Smooth muscle cell of the brain vasculature (primary cell): Measurements from ENCODE around the gene ZBTB7C.

Experiments used
- DNase-seq: peaks from one replicate; pipeline ENCODE4 v3.0.0-alpha.2; 2012; ENCODE audit warnings: low read depth, low spot score

ZBTB7C gene

GRCh38 chr18:48003426-48004349, 405.5 kb downstream of the ZBTB7C start:
- no peak for DNase-seq

GRCh38 chr18:48002933-48003365, 406.2 kb downstream of the ZBTB7C start:
- DNase-seq, result no peak

- no peak for DNase-seq
These were observed 408.5 kb downstream of the ZBTB7C start for GRCh38 chr18:48000701-48001100.

- DNase-seq, result no peak
These were observed 409.4 kb downstream of the ZBTB7C start for GRCh38 chr18:47999801-48000248.

GRCh38 chr18:47997338-47997780, 411.8 kb downstream of the ZBTB7C start:
- DNase-seq, result no peak

GRCh38 chr18:47996091-47996541, 413.1 kb downstream of the ZBTB7C start:
- no peak for DNase-seq

GRCh38 chr18:47995654-47996053, 413.5 kb downstream of the ZBTB7C start:
- no peak for DNase-seq

- no peak for DNase-seq
These were observed 415.8 kb downstream of the ZBTB7C start for GRCh38 chr18:47993409-47993808.

GRCh38 chr18:47992976-47993375, 416.2 kb downstream of the ZBTB7C start:
- DNase-seq, result no peak

GRCh38 chr18:47992266-47992665, 416.9 kb downstream of the ZBTB7C start:
- no peak for DNase-seq

GRCh38 chr18:47990981-47991380, 418.2 kb downstream of the ZBTB7C start:
- DNase-seq, result no peak

- no peak for DNase-seq
These were observed 421.8 kb downstream of the ZBTB7C start for GRCh38 chr18:47987388-47987699.

- DNase-seq, result no peak
These were observed 422.4 kb downstream of the ZBTB7C start for GRCh38 chr18:47986620-47987387.

- DNase-seq, result no peak
These were observed 423.3 kb downstream of the ZBTB7C start for GRCh38 chr18:47985866-47986265.

- DNase-seq, result no peak
These were observed 424.2 kb downstream of the ZBTB7C start for GRCh38 chr18:47984991-47985390.

- no peak for DNase-seq
These were observed 425.2 kb downstream of the ZBTB7C start for GRCh38 chr18:47983946-47984345.

- DNase-seq, result no peak
These were observed 426.1 kb downstream of the ZBTB7C start for GRCh38 chr18:47983055-47983454.

GRCh38 chr18:47981830-47982229, 427.4 kb downstream of the ZBTB7C start:
- DNase-seq, result no peak

GRCh38 chr18:47981320-47981719, 427.9 kb downstream of the ZBTB7C start:
- no peak for DNase-seq

GRCh38 chr18:47979611-47980200, 429.5 kb downstream of the ZBTB7C start:
- DNase-seq, result no peak

- no peak for DNase-seq
These were observed 430.6 kb downstream of the ZBTB7C start for GRCh38 chr18:47978603-47979002.

GRCh38 chr18:47978141-47978540, 431.0 kb downstream of the ZBTB7C start:
- DNase-seq, result no peak
